PC-9 (cell line): ENCODE data around the gene FRMPD2. TPM values are rescaled to one million over a fixed set of nuclear protein-coding genes. Genes with fewer than 3 reads are reported as not detected.

Experiments
- BruUV-seq: library from RNA; stranded (reverse); fragments of 400-500 nt; replicated peaks from 2 replicates; lab custom pipeline; 2021; lab: Mats Ljungman, UMichigan
- CTCF ChIA-PET: fragments of 300-600 bp; sonication (Branson Sonifier 250); formaldehyde crosslinking; loops from one replicate; lab custom pipeline; 2022; ENCODE audit warnings: antibody characterized with exemption; lab: Charles Lee
- POLR2A ChIA-PET: fragments of 300-600 bp; sonication (Branson Sonifier 250); formaldehyde crosslinking; loops from one replicate; lab custom pipeline; 2022; ENCODE audit warnings: antibody characterized with exemption; ENCODE audit not compliant: unreplicated experiment; lab: Charles Lee
- DNase-seq, 2 experiments: peaks; one replicate each; pipeline versions ENCODE4 v3.0.0 to v3.0.0-alpha.2; 2015 to 2022; ENCODE audit warnings: mixed read lengths in 1 of 2
- H2AFZ ChIP-seq: fragments of 200-600 bp; sonication (generic); 2 replicates; pipeline ENCODE4 v1.8.1; 2017; ENCODE audit warnings: antibody characterized with exemption
- H3F3A ChIP-seq: fragments of 200-600 bp; sonication (generic); 2 replicates; pipeline ENCODE4 v1.8.1; 2017; ENCODE audit warnings: antibody characterized with exemption, mild to moderate bottlenecking, low read depth; ENCODE audit not compliant: insufficient read depth
- H3K27ac ChIP-seq: fragments of 200-600 bp; sonication (generic); 2 replicates; pipeline ENCODE4 v1.6.1; 2016; ENCODE audit warnings: mixed run types
- H3K27me3 ChIP-seq: fragments of 200-600 bp; sonication (generic); 2 replicates; pipeline ENCODE4 v1.6.1; 2016; ENCODE audit warnings: low read depth, mixed run types; ENCODE audit not compliant: insufficient read depth
- H3K36me3 ChIP-seq: fragments of 200-600 bp; sonication (generic); 2 replicates; pipeline ENCODE4 v1.6.1; 2016; ENCODE audit warnings: low read depth, mixed run types
- H3K4me1 ChIP-seq: fragments of 200-600 bp; sonication (generic); replicated peaks from 2 replicates; pipeline ENCODE4 v1.6.1; 2016; ENCODE audit warnings: mixed run types; ENCODE audit not compliant: insufficient read depth
- H3K4me2 ChIP-seq: fragments of 200-600 bp; sonication (generic); 2 replicates; pipeline ENCODE4 v1.6.1; 2017; ENCODE audit warnings: mixed run types
- H3K4me3 ChIP-seq: fragments of 200-600 bp; sonication (generic); 2 replicates; pipeline ENCODE4 v1.6.1; 2016; ENCODE audit warnings: mixed run types
- H3K79me2 ChIP-seq: fragments of 200-600 bp; sonication (generic); 2 replicates; pipeline ENCODE4 v1.6.1; 2017; ENCODE audit warnings: low read depth, mixed run types
- H3K9me2 ChIP-seq: fragments of 200-600 bp; sonication (generic); 2 replicates; pipeline ENCODE4 v1.8.1; 2017; ENCODE audit warnings: mild to moderate bottlenecking; ENCODE audit not compliant: insufficient read depth
- H3K9me3 ChIP-seq: fragments of 200-600 bp; sonication (generic); 2 replicates; pipeline ENCODE4 v1.8.1; 2016; ENCODE audit warnings: low read depth; ENCODE audit not compliant: insufficient read depth
- H4K20me1 ChIP-seq: fragments of 200-600 bp; sonication (generic); 2 replicates; pipeline ENCODE4 v1.8.1; 2017; ENCODE audit not compliant: insufficient read depth
- CTCF ChIP-seq: fragments of 200-600 bp; sonication (generic); conservative IDR thresholded peaks from 2 replicates; pipeline ENCODE4 v1.6.1; 2017; ENCODE audit warnings: mixed run types, antibody characterized with exemption, mild to moderate bottlenecking, moderate library complexity
- EZH2 ChIP-seq: fragments of 200-600 bp; sonication (generic); IDR thresholded peaks from 2 replicates; pipeline ENCODE4 v1.8.0; 2017; ENCODE audit warnings: antibody characterized with exemption, low read depth
- intact Hi-C: fragments of 100-400 bp; cut with micrococcal nuclease; formaldehyde crosslinking; loops from one replicate; pipeline ENCODE4 v1.10.0; 2022; ENCODE audit not compliant: unreplicated experiment
- total RNA-seq: library from RNA; stranded (reverse); gene quantifications from 2 replicates; pipeline ENCODE4 v1.2.3, GENCODE V29; 2021

Gene FRMPD2
- total RNA-seq, 1 experiment from 2014 or later, result 2.4 TPM

GRCh38 chr10:48210391-48210790 lies 64.1 kb downstream of the FRMPD2 start:
- Histone ChIP-seq H3K9me3 (no peaks in the 10 kb centered on the region), H4K20me1 (no peaks in the 10 kb centered on the region), H3K4me1 (no peaks in the 10 kb centered on the region), H3K4me3 (no peak overlapping the region), H3F3A (no peaks in the 10 kb centered on the region), H3K4me2 (no peak overlapping the region), H3K27me3 (peaks cover 12% of the 10 kb centered on the region; the same call in 1 of the 2 replicates), H3K79me2 (no peaks in the 10 kb centered on the region), H2AFZ (no peak overlapping the region), H3K27ac (no peak overlapping the region), H3K36me3 (no peaks in the 10 kb centered on the region), H3K9me2 (no peaks in the 10 kb centered on the region)
- CTCF ChIA-PET, result no interaction called here
- intact Hi-C loops, result loop anchor here (10.0 kb wide), 1 partner anchor 294 kb away; no protein-coding TSS in a partner anchor
- TF ChIP-seq EZH2 (no peak), CTCF (no peak)
- POLR2A ChIA-PET, result no interaction called here
- DNase-seq, result no peak
- BruUV-seq, result no TSS peak

GRCh38 chr10:48209241-48209640 lies 65.3 kb downstream of the FRMPD2 start:
- Histone ChIP-seq H4K20me1 (no peaks in the 10 kb centered on the region), H2AFZ (no peak overlapping the region), H3K27ac (no peak overlapping the region), H3K4me2 (no peak overlapping the region), H3K36me3 (no peaks in the 10 kb centered on the region), H3K79me2 (no peaks in the 10 kb centered on the region), H3F3A (no peaks in the 10 kb centered on the region), H3K9me2 (no peaks in the 10 kb centered on the region), H3K27me3 (peaks cover 12% of the 10 kb centered on the region; the same call in 1 of the 2 replicates), H3K9me3 (no peaks in the 10 kb centered on the region), H3K4me3 (no peak overlapping the region), H3K4me1 (no peaks in the 10 kb centered on the region)
- CTCF ChIA-PET, result interaction anchor here (0.6 kb wide), 1 partner anchor 113 kb away, joined by 3 read pairs; no protein-coding TSS in a partner anchor
- no TSS peak for BruUV-seq
- no peak for DNase-seq
- TF ChIP-seq EZH2 (no peak), CTCF (no peak)
- POLR2A ChIA-PET, result no interaction called here
- intact Hi-C loops, result no loop called here

GRCh38 chr10:48207853-48208252 lies 66.6 kb downstream of the FRMPD2 start:
- intact Hi-C loops, result no loop called here
- H4K20me1 ChIP-seq, result no peaks in the 10 kb centered on the region
- CTCF ChIA-PET, result no interaction called here

More at GRCh38 chr10:48207853-48208252, 66.6 kb downstream of the FRMPD2 start:
- no peak for TF ChIP-seq EZH2
- peaks cover 12% of the 10 kb centered on the region; the same call in 1 of the 2 replicates for H3K27me3 ChIP-seq
- H3K9me2 ChIP-seq, result no peaks in the 10 kb centered on the region
- no peaks in the 10 kb centered on the region for H3K9me3 ChIP-seq
- POLR2A ChIA-PET, result no interaction called here
- no peaks in the 10 kb centered on the region for H3K36me3 ChIP-seq
- H3K4me3 ChIP-seq, result no peak overlapping the region
- DNase-seq, result no peak
- no peaks in the 10 kb centered on the region for H3K79me2 ChIP-seq
- BruUV-seq, result no TSS peak
- no peak overlapping the region for H3K4me2 ChIP-seq
- no peaks in the 10 kb centered on the region for H3K4me1 ChIP-seq
- H2AFZ ChIP-seq, result no peak overlapping the region
- H3K27ac ChIP-seq, result no peak overlapping the region
- no peaks in the 10 kb centered on the region for H3F3A ChIP-seq
